GM18505 (cell line): ENCODE results near the gene EPHB2.

Source experiments
- ATAC-seq: cut with Tn5 transposase; IDR thresholded peaks from one replicate; pipeline ENCODE4 v1.9.1; 2021; ENCODE audit not compliant: unreplicated experiment
- POLR2A ChIP-seq: IDR thresholded peaks from 4 replicates; pipeline ENCODE4 v1.6.1; 2011; ENCODE audit warnings: borderline replicate concordance; ENCODE audit not compliant: insufficient read depth, insufficient read length; ENCODE audit errors: extremely low read depth

Gene EPHB2

DNA sequence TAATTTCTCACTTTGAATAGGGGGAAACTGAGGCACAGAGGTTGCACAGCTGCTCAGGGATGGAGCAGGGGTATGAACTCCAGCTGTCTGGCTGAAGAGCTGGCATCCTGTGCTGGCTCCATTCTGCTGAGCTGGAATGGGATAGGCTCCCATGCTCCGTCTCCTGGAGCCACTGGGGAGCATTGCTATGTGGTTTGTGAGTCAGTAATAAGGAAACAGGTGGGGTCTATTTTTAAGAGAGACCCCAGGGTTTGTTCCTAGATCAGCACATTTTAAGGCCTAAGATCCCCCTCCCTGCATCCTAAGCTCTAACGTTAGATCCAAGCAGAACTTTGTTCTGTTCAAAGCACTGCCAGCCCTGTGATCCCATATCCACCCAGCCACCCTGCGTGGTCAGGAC is 189.8 kb downstream of the EPHB2 start:
- no peak for TF ChIP-seq POLR2A
- no peak for ATAC-seq

DNA sequence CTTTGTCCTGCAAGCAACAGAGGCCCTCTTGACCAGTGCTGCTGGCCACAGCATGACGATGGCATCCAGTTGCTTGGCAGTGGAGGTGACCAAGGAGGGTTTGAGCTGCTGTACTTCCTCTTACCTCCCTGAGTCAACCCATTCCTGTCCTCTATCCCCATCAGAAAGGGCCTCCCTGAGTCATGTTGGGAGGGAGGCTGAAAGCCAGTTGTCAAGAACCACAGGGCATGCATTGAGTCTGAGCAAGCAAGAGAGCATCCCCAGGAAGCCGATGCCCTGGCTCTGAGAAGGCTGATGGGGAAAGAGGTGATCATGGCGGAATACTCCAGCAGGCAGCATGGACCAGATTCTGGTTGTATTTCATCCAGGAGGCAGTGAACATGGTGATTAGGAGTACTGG is 192.5 kb downstream of the EPHB2 start:
- no peak for ATAC-seq

DNA sequence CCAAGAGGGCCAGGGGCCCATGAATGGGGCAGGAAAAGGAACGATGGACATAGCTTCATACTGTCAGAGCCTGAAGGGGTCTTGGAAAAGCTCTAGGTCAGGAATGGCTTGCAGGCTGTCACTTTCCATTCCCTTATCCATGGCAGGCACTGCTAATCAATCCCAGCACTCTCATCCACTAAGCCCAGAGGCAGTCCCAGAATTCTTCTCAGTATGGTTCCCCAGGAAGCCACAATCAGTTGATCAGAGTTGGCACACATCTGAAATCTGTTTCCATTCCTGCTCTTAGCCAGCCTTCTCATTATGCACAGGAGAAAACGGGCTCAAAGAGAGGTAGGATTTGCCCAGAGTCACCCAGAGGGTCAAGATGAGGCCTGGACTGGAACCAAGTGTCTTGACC is 196.3 kb downstream of the EPHB2 start:
- ATAC-seq: no peak
- no peak for TF ChIP-seq POLR2A

More for the DNA sequence above, 192.5 kb downstream of the EPHB2 start:
- no peak for TF ChIP-seq POLR2A

DNA sequence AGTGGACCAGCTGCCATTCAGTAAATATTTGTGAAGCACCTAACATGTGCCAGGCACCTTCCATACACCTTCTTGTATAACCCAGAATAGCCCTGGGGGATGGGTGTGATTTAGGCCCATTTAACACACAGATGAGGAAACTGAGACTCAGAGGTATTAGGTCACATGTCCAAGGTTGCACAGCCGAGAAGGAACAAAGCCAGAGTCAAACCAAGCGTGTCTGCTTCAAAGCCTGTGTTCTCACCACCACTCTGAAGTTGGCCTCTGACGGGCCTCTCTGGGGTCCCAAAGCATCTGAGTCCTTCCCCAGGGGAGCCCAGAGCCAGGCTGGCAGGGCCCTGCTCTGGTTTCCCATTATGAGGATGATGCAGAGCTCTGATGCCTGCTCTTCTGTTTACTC is 196.9 kb downstream of the EPHB2 start:
- TF ChIP-seq POLR2A: no peak
- ATAC-seq: no peak

DNA sequence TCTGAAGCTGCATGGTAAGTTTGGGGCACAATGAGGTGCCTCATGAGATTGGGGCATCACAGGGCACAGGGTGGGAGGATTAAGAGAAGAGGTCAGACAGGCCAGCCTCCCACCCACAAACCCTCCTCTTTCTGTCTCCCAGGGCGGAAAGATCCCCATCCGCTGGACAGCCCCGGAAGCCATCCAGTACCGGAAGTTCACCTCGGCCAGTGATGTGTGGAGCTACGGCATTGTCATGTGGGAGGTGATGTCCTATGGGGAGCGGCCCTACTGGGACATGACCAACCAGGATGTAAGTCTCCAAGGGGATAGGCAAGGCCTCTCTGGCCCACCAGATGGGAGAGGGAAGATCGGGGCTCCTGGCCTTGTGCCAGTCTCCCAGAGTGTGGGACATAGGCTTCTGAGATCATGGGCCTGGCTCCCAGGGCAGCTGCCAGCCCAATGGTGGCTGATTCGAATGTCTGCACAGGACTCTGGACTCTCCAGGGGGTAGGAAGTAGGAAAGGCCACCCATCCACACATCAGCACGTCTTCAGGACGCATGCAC is 198.3 kb downstream of the EPHB2 start:
- ATAC-seq: no peak
- TF ChIP-seq POLR2A: no peak

DNA sequence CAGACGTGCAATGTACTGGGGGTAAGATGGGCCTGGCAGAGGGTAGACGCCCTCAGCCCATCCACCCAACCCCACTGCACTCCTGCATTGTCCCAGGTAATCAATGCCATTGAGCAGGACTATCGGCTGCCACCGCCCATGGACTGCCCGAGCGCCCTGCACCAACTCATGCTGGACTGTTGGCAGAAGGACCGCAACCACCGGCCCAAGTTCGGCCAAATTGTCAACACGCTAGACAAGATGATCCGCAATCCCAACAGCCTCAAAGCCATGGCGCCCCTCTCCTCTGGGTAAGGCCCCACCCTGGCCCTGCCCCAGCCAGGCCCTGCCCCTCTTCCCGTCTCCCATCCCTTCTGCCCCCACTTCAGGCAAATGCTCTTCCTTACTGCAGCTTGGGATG is 199.6 kb downstream of the EPHB2 start:
- no peak for ATAC-seq
- TF ChIP-seq POLR2A: no peak

DNA sequence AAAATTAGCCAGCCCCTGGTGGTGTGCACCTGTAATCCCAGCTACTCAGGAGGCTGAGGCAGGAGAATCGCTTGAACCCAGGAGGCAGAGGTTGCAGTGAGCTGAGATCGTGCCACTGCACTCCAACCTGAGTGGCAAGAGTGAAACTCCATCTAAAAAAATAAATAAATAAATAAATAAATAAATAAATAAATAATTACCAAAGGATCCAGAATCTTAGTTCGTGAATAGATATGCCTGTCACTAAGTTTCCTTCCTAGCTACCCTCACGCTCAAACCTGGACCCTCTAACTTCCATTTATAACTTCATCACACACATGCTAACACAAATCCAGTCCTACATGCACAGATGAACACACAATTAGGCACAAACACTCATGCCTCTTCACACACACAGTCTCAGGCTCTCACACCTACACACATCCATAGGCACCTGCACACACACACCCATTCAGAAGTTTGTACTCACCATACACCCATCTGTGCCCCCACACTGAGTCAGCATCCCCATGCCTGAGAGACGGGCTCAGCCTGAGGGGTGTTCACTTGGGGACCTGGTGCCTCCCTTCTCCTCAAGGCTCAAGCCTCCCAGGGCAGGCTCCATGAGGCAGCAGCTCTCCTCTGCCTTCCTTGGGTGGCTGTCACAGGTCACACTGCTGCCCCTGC is 200.5 kb downstream of the EPHB2 start:
- no peak for TF ChIP-seq POLR2A
- no peak for ATAC-seq

DNA sequence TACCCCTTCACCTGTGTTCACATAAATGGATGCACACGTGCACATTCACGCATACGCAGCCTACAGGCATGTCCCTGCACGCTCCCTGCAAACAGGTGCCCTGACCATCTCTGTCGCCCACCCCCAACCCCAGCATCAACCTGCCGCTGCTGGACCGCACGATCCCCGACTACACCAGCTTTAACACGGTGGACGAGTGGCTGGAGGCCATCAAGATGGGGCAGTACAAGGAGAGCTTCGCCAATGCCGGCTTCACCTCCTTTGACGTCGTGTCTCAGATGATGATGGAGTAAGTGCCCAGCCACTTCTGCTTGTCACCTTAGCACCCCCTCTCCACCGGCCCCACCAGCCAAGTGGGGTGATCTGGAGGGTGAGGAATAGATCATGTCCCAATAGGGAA is 201.7 kb downstream of the EPHB2 start:
- no peak for ATAC-seq
- TF ChIP-seq POLR2A: no peak

DNA sequence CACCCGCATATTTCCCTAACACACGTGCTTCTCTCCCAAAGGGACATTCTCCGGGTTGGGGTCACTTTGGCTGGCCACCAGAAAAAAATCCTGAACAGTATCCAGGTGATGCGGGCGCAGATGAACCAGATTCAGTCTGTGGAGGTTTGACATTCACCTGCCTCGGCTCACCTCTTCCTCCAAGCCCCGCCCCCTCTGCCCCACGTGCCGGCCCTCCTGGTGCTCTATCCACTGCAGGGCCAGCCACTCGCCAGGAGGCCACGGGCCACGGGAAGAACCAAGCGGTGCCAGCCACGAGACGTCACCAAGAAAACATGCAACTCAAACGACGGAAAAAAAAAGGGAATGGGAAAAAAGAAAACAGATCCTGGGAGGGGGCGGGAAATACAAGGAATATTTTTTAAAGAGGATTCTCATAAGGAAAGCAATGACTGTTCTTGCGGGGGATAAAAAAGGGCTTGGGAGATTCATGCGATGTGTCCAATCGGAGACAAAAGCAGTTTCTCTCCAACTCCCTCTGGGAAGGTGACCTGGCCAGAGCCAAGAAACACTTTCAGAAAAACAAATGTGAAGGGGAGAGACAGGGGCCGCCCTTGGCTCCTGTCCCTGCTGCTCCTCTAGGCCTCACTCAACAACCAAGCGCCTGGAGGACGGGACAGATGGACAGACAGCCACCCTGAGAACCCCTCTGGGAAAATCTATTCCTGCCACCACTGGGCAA is 202.9 kb downstream of the EPHB2 start:
- no peak for TF ChIP-seq POLR2A
- no peak for ATAC-seq

DNA sequence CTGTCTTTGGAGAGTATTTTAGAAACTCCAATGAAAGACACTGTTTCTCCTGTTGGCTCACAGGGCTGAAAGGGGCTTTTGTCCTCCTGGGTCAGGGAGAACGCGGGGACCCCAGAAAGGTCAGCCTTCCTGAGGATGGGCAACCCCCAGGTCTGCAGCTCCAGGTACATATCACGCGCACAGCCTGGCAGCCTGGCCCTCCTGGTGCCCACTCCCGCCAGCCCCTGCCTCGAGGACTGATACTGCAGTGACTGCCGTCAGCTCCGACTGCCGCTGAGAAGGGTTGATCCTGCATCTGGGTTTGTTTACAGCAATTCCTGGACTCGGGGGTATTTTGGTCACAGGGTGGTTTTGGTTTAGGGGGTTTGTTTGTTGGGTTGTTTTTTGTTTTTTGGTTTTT is 203.5 kb downstream of the EPHB2 start:
- TF ChIP-seq POLR2A: no peak
- ATAC-seq: no peak

DNA sequence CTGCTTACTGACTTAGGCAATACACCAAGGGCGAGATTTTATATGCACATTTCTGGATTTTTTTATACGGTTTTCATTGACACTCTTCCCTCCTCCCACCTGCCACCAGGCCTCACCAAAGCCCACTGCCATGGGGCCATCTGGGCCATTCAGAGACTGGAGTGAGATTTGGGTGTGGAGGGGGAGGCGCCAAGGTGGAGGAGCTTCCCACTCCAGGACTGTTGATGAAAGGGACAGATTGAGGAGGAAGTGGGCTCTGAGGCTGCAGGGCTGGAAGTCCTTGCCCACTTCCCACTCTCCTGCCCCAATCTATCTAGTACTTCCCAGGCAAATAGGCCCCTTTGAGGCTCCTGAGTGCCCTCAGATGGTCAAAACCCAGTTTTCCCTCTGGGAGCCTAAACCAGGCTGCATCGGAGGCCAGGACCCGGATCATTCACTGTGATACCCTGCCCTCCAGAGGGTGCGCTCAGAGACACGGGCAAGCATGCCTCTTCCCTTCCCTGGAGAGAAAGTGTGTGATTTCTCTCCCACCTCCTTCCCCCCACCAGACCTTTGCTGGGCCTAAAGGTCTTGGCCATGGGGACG is 204.1 kb downstream of the EPHB2 start:
- TF ChIP-seq POLR2A: no peak
- no peak for ATAC-seq

DNA sequence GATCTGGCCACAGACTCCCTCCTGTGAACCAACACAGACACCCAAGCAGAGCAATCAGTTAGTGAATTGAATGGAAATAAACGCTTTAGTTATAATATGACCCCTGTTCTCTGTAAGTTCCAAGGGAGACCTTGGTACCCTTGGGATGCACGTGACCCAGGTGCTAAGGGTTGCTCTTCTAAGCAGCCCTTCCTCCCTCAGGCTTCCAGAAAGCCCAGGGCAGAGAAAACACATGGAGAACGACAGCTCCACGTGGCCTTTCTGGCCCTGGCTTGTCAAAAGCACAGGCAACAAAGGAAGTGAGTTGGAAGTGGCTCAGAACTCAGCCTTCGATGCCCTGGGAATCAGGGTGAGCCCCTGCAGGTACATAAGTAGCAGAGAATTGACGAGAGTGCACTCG is 204.6 kb downstream of the EPHB2 start:
- ATAC-seq: no peak

DNA sequence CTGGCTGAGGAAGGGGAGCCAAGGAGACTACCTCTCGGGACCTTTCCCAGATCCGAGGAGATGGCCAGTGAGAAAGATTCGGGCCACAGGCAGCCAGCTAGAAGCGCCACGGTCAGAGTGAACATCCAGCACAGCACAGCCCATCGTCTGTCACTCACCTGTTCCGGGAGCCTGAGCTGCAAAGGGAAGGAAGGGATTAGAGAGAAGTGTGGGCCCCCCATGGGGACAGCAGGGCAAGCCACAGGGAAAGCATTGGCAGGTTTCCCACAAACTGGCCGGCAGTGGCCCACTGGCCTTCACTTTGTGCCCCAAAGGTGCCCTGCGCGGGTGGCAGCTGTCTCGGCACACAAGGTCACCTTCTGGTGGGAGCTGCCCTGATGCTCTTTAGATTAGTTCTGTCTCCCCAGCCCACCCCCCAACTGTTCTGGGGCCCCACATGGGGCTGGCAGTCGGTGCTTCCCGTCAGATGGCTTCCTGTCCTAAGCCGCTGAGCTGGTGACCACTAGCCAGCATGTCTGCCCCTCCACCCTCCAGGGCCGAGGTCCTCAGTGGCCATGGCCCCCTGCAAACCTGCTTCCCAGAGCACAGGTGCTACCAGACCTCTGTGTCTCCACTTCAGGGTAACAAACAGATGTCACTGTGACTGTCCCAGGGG is 205.3 kb downstream of the EPHB2 start:
- no peak for TF ChIP-seq POLR2A
- no peak for ATAC-seq

More for the DNA sequence above, 204.6 kb downstream of the EPHB2 start:
- no peak for TF ChIP-seq POLR2A
